ENCODE results near the gene CBLB. TPM values are rescaled to one million over a fixed set of nuclear protein-coding genes. Genes with fewer than 3 reads are reported as not detected.

The CBLB gene
- total and polyA plus RNA-seq, 2 donors (not counting 1 experiment from before 2014, with no cell fraction given): 26.9 to 28.5 TPM

DNA sequence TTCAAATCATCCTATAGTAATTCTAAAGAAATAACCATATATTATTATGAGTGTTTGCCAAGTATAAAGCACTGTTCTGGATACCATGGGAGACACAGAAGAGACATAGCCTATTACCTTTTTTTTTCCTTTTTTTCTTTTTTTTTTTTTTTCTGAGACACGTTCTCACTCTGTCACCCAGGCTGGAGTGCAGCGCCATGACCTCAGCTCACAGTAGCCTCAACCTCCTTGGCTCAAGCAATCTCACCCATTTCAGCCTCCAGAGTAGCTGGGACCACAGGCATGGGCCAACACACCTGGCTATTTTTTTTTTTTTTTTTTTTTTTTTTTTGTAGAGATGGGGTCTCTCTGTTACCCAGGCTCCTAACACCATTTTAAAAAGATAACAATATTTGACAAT, 30.9 kb downstream of the CBLB start:
- H3K4me2 ChIP-seq (ENCODE audit: extremely low read depth, insufficient read depth, low read length): no peak overlapping the region
- TF ChIP-seq EZH2 (IDR thresholded peaks at IDR 0.05; ENCODE audit: low read length, missing control alignments) (no peak), CTCF (conservative IDR thresholded peaks at IDR 0.05 in 1 of 2, IDR thresholded peaks at IDR 0.05 in 1 of 2; ENCODE audit: low read depth in 1 of 2, low read length in 2 of 2) (no peak)
- no peaks in the 10 kb centered on the region for H3K79me2 ChIP-seq (ENCODE audit: control insufficient read depth, insufficient read depth, low read length)
- no peak for DNase-seq (ENCODE audit: low read depth in 2 of 2)
- no peak overlapping the region for H3K27ac ChIP-seq (ENCODE audit: insufficient read depth, low read length)
- no peaks in the 10 kb centered on the region for H3K27me3 ChIP-seq (ENCODE audit: control insufficient read depth, insufficient read depth, low read length)
- no peak overlapping the region for H3K4me3 ChIP-seq (replicated peaks in 1 of 4; ENCODE audit: control extremely low read depth in 1 of 4, insufficient read depth in 1 of 4, low read depth in 3 of 4, low read length in 4 of 4)
- no peak overlapping the region for H3K9ac ChIP-seq (ENCODE audit: insufficient read depth, low read length)
- H2AFZ ChIP-seq (ENCODE audit: low read length): no peak overlapping the region
- H3K36me3 ChIP-seq (ENCODE audit: control insufficient read depth, insufficient read depth, low read length): no peaks in the 10 kb centered on the region
- no peaks in the 10 kb centered on the region for H4K20me1 ChIP-seq (ENCODE audit: control insufficient read depth, extremely low read depth, insufficient read depth, low read length)
- peaks cover 3% of the 10 kb centered on the region for H3K4me1 ChIP-seq (ENCODE audit: control insufficient read depth, extremely low read depth, insufficient read depth, low read length)
- H3K9me3 ChIP-seq (ENCODE audit: control insufficient read depth, insufficient read depth, low read depth, low read length): no peaks in the 10 kb centered on the region

- H3K79me2 ChIP-seq (ENCODE audit: control insufficient read depth, insufficient read depth, low read length): no peaks in the 10 kb centered on the region
- DNase-seq (ENCODE audit: low read depth in 2 of 2): no peak
- H3K36me3 ChIP-seq (ENCODE audit: control insufficient read depth, insufficient read depth, low read length): no peaks in the 10 kb centered on the region
- no peak overlapping the region for H2AFZ ChIP-seq (ENCODE audit: low read length)
- H3K4me2 ChIP-seq (ENCODE audit: extremely low read depth, insufficient read depth, low read length): peak overlapping the region; percentile 7
- H4K20me1 ChIP-seq (ENCODE audit: control insufficient read depth, extremely low read depth, insufficient read depth, low read length): no peaks in the 10 kb centered on the region
- no peaks in the 10 kb centered on the region for H3K9me3 ChIP-seq (ENCODE audit: control insufficient read depth, insufficient read depth, low read depth, low read length)
- no peak overlapping the region for H3K27ac ChIP-seq (ENCODE audit: insufficient read depth, low read length)
- TF ChIP-seq EZH2 (IDR thresholded peaks at IDR 0.05; ENCODE audit: low read length, missing control alignments) (no peak), CTCF (conservative IDR thresholded peaks at IDR 0.05 in 1 of 2, IDR thresholded peaks at IDR 0.05 in 1 of 2; ENCODE audit: low read depth in 1 of 2, low read length in 2 of 2) (no peak)
- H3K4me1 ChIP-seq (ENCODE audit: control insufficient read depth, extremely low read depth, insufficient read depth, low read length): peaks cover 3% of the 10 kb centered on the region
- no peak overlapping the region for H3K9ac ChIP-seq (ENCODE audit: insufficient read depth, low read length)
- no peaks in the 10 kb centered on the region for H3K27me3 ChIP-seq (ENCODE audit: control insufficient read depth, insufficient read depth, low read length)
- no peak overlapping the region for H3K4me3 ChIP-seq (replicated peaks in 1 of 4; ENCODE audit: control extremely low read depth in 1 of 4, insufficient read depth in 1 of 4, low read depth in 3 of 4, low read length in 4 of 4)
These were observed 31.6 kb downstream of the CBLB start for GRCh38 chr3:105837143-105837740.

DNA sequence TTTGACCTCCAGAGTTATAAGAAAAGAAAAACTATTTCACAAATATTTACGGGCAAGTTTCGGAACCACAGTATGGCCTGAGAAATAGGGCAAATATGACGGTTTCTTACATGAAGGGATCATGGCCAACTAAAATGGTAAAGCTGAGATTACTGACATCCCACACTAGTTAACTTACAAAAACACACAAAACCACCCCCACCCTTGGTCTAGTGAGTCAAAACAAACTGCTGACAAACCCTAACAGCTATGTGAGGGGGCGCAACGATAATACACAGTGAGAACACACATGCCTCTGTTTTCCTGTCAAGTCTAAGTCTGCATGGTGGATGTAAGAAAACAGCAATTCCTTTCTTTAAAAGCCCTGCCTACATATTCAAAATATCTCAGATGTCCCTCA, 32.3 kb downstream of the CBLB start:
- Histone ChIP-seq H3K27ac (ENCODE audit: insufficient read depth, low read length) (peak overlapping the region; percentile 11), H4K20me1 (ENCODE audit: control insufficient read depth, extremely low read depth, insufficient read depth, low read length) (no peaks in the 10 kb centered on the region), H2AFZ (ENCODE audit: low read length) (no peak overlapping the region), H3K9ac (ENCODE audit: insufficient read depth, low read length) (no peak overlapping the region), H3K9me3 (ENCODE audit: control insufficient read depth, insufficient read depth, low read depth, low read length) (no peaks in the 10 kb centered on the region), H3K79me2 (ENCODE audit: control insufficient read depth, insufficient read depth, low read length) (no peaks in the 10 kb centered on the region), H3K4me1 (ENCODE audit: control insufficient read depth, extremely low read depth, insufficient read depth, low read length) (peaks cover 3% of the 10 kb centered on the region), H3K4me2 (ENCODE audit: extremely low read depth, insufficient read depth, low read length) (peak overlapping the region; percentile 52), H3K27me3 (ENCODE audit: control insufficient read depth, insufficient read depth, low read length) (no peaks in the 10 kb centered on the region), H3K4me3 (replicated peaks in 1 of 4; ENCODE audit: control extremely low read depth in 1 of 4, insufficient read depth in 1 of 4, low read depth in 3 of 4, low read length in 4 of 4) (no peak overlapping the region), H3K36me3 (ENCODE audit: control insufficient read depth, insufficient read depth, low read length) (no peaks in the 10 kb centered on the region)
- no peak for TF ChIP-seq CTCF (conservative IDR thresholded peaks at IDR 0.05 in 1 of 2, IDR thresholded peaks at IDR 0.05 in 1 of 2; ENCODE audit: low read depth in 1 of 2, low read length in 2 of 2)
- TF ChIP-seq EZH2 (IDR thresholded peaks at IDR 0.05; ENCODE audit: low read length, missing control alignments): no peak
- peak; percentile 73 to 96 for DNase-seq (ENCODE audit: low read depth in 2 of 2)
